K562 (cell line): ENCODE results near the gene ANXA4. TPM values are rescaled to one million over a fixed set of nuclear protein-coding genes. Genes with fewer than 3 reads are reported as not detected.

Source experiments
- TFAM ChIP-seq: fragments of 250-450 bp; sonication (Bioruptor Pico); conservative IDR thresholded peaks from 2 replicates; pipeline ENCODE4 v1.5.0; 2021; ENCODE audit warnings: mild to moderate bottlenecking, moderate library complexity
- ZBTB7A ChIP-seq: IDR thresholded peaks from 2 replicates; pipeline ENCODE4 v1.6.1; 2011; ENCODE audit warnings: low read depth, mild to moderate bottlenecking, low read length, moderate library complexity, borderline replicate concordance; ENCODE audit not compliant: control insufficient read depth
- polyA plus RNA-seq, 8 experiments: library from polyadenylated mRNA; depleted of rRNA in 4 of 8; stranded (reverse) in 5 of 8; unstranded in 3 of 8; fragments of >200 nt; fragmentation: Nextera tagmentation in 2 of 8; fragmentation: Illumina TruSeq in 1 of 8; extraction: Ambion mirVana in 2 of 8; extraction: Trizol in 1 of 8; gene quantifications; 2 replicates each; pipeline versions ENCODE4 v1.2.1 to v1.2.3, GENCODE V29; 2011 to 2014; ENCODE audit warnings: inconsistent platforms in 1 of 8, missing spikeins in 1 of 8
- total RNA-seq, 7 experiments: library from RNA; depleted of rRNA in 6 of 7; stranded (reverse); fragments of >200 nt in 6 of 7; fragmentation: Illumina TruSeq in 2 of 7; extraction: Trizol in 2 of 7; gene quantifications; 2 replicates each; pipeline versions ENCODE4 v1.2.1 to v1.2.3, GENCODE V29; 2011 to 2021; ENCODE audit warnings: low replicate concordance in 1 of 7
- TF ChIP-seq, protein P1 (sequence below), 2 experiments: fragments of 450-650 bp; formaldehyde crosslinking in 1 of 2; IDR thresholded peaks; 2 replicates each; pipeline versions ENCODE4 v1.4.0 to v1.6.1; 2014 to 2020; ENCODE audit warnings: mild to moderate bottlenecking in 2 of 2, borderline replicate concordance in 1 of 2, low read depth in 1 of 2

The ANXA4 gene
- total and polyA plus RNA-seq, 9 of the 15 experiments (the other 6 are each of a cell fraction or from before 2014, with no cell fraction given), result 3.4 to 13.6 (median 11.6) TPM

GRCh38 chr2:69745035-69745434 lies 3.1 kb downstream of the ANXA4 start (continued):
- TF ChIP-seq, protein P1, sequence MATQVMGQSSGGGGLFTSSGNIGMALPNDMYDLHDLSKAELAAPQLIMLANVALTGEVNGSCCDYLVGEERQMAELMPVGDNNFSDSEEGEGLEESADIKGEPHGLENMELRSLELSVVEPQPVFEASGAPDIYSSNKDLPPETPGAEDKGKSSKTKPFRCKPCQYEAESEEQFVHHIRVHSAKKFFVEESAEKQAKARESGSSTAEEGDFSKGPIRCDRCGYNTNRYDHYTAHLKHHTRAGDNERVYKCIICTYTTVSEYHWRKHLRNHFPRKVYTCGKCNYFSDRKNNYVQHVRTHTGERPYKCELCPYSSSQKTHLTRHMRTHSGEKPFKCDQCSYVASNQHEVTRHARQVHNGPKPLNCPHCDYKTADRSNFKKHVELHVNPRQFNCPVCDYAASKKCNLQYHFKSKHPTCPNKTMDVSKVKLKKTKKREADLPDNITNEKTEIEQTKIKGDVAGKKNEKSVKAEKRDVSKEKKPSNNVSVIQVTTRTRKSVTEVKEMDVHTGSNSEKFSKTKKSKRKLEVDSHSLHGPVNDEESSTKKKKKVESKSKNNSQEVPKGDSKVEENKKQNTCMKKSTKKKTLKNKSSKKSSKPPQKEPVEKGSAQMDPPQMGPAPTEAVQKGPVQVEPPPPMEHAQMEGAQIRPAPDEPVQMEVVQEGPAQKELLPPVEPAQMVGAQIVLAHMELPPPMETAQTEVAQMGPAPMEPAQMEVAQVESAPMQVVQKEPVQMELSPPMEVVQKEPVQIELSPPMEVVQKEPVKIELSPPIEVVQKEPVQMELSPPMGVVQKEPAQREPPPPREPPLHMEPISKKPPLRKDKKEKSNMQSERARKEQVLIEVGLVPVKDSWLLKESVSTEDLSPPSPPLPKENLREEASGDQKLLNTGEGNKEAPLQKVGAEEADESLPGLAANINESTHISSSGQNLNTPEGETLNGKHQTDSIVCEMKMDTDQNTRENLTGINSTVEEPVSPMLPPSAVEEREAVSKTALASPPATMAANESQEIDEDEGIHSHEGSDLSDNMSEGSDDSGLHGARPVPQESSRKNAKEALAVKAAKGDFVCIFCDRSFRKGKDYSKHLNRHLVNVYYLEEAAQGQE (IDR thresholded peaks at IDR 0.05; ENCODE audit: borderline replicate concordance), result no peak
- TF ChIP-seq, protein P1 (CRISPR knock-in tag; IDR thresholded peaks at IDR 0.05; ENCODE audit: low read depth), result no peak
- no peak for TF ChIP-seq TFAM (CRISPR knock-in tag)
- TF ChIP-seq ZBTB7A, result no peak
